ENCODE results near the gene PLA2G6.
"Not testable (repeated sequence)": the region's sequence is repeated elsewhere in the genome, so short reads cannot be mapped to it uniquely, and the experiment has no call there.

PLA2G6 gene

DNA sequence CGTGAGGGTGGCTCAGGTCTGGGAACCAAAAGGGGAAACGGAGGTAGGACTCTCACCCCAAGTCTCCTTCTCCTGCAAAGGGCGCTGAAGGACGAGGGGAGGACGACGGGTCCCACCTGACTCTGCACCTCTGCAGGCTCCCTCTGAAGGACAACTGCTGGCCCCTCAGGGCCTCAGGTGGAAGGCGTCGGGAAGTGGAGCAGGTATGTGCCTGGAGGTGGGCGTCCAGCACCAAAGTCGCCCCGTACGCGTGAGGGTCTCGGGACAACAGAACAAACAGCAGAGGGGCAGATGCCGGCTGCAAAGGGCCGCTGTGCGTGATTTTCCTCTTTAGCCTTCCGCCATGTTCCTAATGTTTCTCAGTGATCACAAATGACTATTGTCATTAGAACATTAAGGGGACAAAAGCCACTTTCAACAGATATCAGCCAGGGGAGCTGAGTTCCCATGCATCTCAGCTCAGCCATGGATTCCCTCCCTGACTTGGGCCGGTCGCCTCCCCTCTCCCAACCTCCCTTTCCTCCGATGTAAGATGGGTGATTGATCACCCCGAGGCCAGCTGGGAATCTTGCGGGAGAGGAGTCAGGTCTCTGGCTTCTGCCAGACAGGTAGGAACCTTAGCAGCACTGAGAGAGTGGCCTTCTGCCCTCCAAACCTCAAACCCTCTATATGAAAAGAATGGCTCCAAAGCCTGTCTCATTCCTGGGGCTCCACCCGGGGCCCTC is 98.5 kb downstream of the PLA2G6 start:
- DNase-seq: no peak

- no peak for DNase-seq
Observed at GRCh38 chr22:38081941-38082828, 99.4 kb downstream of the PLA2G6 start.

DNA sequence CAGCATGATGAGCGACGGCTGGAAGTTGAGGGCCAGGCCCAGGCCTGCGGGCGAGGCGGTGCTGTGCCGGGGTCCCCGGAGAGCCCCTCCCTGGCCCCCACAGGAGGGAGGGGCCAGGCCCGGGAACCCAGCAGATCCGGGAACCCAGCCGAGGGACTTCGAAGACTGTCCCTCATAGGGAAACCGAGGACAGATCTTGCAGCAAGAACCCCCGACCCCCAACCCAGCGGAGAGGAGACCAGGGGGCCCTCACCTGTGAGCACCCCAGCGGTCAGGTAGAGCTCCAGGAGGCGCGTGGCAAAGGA is 100.0 kb downstream of the PLA2G6 start:
- DNase-seq: no peak

DNA sequence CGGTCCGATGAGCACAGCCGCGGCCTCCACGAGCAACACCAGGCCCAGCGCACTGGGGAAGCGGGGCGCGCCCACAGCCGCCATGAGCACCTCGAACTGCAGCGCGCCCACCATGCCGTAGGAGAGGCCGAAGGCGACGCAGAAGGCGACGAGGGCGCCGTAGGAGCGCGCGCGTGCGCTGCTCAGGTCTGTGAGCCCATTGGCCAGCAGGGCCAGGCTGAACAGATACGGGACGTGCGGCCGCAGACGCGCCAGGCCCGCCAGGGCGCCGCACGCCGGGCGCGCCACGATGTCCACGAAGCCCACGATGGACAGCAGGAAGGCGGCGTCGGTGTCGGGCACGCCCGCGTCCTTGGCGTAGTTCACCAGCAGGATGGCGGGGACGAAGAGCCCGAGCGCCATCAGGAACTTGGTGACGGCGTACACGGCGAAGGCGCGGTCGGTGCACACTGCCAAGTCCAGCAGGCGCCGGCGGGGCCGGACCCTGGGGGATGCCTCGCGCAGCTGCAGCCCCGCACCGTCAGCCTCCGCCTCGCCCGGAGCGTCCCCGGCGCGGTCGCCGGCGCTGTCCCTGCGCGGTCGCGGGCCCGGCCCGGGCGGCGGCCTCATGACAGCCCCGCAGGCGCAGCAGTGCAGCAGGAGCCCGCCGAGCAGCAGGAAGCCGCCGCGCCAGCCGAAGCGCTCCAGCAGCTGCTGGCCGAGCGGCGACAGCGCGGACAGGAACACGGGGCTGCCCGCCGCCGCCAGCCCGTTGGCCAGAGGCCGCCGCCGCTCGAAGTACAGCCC is 100.6 kb downstream of the PLA2G6 start:
- DNase-seq: no peak

- no peak for DNase-seq
Observed at GRCh38 chr22:38080474-38080849, 101.2 kb downstream of the PLA2G6 start.

GRCh38 chr22:38079804-38080203 is 101.8 kb downstream of the PLA2G6 start:
- DNase-seq: no peak

DNA sequence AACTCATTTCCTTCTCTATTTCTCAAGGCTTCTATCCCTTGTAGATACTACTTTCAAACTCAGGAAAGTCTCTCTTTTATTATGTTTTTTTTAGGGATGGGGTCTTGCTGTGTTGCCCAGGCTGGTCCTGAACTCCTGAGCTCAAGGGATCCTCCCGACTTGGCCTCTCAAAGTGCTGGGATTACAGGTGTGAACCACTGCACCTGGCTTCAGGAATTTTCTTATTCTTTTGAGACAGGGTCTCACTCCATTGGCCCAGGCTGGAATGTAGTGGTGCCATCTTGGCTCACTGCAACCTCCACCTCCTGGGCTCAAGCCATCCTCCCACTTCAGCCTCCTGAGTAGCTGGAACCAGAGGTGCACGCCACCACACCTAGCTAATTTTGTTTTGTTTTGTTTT is 102.4 kb downstream of the PLA2G6 start:
- not testable (repeated sequence) for DNase-seq

GRCh38 chr22:38078046-38078840 is 103.4 kb downstream of the PLA2G6 start:
- DNase-seq: no peak

DNA sequence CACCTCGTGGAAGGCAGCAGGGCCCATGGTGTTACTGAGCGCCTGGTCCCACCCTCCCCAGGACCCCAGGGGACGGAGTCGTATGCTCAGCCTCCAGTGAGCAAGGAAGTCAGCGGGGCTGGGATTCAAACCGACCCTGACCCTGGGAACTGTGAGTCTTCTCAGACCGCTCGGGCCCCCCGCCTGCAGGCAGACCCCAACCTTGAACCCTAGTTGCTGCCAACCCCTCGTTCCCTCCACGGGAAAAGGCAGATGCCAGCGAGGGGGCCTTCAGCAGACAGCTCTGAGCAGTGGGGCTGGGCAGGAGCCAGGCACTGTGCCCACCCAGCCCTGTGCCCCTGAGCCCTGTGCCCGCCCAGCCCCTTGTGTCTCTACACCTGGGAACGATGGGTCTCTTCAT is 104.0 kb downstream of the PLA2G6 start:
- DNase-seq: no peak

- DNase-seq: no peak
Observed at GRCh38 chr22:38077096-38077495, 104.5 kb downstream of the PLA2G6 start.

GRCh38 chr22:38075961-38076360 is 105.7 kb downstream of the PLA2G6 start:
- no peak for DNase-seq

GRCh38 chr22:38075105-38075825 is 106.4 kb downstream of the PLA2G6 start:
- DNase-seq: no peak

DNA sequence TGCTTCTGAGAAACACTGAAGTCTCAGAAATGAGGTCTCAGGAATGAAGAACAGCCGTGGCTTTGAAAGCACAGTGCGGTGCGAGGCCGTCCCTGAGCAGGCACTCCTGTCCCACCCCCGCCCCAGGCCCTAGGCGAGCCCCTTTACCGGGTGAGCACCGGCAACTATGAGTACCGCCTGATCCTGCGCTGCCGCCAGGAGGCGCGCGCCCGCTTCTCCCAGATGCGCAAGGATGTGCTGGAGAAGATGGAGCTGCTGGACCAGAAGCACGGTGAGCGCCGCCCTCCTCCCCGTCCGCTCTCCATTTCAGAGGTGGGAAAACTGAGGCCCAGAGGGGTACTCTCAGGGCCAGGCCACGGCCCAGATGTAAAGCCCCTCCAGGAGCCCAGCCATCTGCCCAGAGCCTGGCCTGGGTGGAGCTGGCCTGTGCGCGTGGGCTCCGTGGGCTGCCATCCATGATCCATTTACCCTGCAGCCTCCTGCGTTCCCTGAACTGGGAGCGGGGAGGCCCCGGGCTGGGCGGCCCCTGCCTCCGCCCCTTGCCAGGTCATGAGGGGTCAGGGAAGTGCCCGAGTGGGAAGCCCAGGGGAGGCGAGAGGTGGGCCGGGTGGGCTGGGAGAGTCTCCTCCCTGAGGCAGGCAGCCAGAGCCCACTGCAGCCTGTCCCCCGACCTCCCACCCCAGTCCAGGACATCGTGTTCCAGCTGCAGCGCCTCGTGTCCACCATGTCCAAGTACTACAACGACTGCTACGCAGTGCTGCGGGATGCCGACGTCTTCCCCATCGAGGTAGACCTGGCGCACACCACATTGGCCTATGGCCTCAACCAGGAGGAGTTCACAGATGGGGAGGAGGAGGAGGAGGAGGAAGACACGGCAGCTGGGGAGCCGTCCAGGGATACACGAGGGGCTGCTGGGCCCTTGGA is 107.2 kb downstream of the PLA2G6 start:
- DNase-seq: no peak

DNA sequence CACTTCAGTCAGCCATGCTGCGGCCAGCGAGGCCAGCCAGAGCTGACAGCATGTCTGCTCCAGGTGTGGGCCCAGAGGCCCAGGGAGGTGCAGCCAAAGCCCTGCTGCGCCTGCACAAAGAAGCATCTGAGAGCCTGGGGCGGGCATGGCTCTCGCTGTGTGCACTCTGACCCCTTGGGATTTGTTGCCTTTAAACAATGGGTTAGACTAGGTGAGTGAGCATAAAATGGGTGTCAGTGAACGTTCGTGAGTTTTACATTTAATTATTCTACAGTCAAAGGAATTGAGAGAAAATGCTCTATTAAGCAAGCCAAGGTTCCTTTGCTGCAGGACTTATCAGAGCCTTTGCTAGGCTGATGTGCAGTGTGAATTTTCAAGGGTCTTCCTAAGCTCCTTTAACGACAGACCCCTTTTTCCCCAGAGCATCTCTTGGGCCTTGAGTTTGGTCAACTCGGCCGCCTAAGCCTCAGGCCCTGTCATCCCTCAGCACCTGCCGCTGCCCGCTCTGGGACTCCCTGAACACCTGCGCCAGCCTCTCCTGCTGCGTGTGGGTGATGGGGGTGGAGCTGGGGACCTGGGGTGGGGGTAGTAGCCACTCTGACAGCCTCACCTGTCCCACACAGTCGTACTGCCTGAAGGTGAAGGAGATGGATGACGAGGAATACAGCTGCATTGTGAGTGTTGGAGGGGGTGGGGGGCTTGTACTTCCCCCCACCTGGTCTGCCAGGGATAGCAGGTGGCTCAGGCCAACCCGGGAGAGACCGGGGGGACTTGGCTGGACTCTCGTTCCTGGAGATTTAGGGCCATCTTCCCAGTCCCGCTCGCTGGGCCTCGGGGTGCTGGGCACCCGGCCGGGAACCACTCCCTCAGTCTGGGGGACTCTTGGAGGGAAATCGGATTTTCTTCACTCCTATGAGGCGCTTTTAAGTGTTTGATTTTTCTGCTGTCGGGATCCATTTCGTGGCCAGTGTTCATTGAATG is 108.2 kb downstream of the PLA2G6 start:
- DNase-seq: no peak

DNA sequence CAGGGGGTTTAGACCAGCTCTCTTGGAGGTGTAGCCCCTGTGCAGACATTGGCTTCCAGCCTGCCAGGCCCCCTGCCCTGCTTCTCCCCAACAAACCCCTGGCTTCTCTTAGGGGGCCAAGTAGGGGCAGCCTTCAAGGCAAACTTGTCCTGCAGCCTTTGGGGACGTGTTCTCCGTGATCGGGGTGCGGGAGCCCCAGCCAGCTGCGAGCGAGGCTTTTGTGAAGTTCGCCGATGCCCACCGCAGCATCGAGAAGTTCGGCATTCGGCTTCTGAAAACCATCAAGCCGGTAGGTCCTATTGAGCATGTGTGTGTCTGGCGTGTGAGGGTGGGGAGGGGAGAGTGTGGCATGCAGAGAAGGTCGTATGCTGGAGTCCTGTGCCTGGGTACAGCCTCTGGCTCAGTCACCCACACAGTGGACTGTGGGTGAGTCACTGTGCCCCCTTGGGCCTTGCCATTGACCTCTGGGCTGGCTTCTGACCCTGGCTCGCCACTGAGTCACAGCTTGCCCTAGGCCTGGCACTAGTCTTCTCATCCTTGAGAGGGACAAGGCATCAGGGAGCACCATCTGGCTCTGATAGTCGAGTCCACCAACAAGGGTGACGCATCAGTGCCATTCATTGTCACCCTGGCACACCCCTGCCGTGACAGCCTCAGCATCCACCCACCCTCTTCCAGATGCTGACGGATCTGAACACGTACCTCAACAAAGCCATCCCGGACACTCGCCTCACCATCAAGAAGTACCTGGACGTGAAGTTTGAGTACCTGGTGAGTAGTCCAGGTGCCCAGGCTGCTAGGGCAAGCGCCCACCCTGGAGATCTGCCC is 109.1 kb downstream of the PLA2G6 start:
- DNase-seq: no peak

- DNase-seq: no peak
Observed at GRCh38 chr22:38071421-38072321, 110.0 kb downstream of the PLA2G6 start.

DNA sequence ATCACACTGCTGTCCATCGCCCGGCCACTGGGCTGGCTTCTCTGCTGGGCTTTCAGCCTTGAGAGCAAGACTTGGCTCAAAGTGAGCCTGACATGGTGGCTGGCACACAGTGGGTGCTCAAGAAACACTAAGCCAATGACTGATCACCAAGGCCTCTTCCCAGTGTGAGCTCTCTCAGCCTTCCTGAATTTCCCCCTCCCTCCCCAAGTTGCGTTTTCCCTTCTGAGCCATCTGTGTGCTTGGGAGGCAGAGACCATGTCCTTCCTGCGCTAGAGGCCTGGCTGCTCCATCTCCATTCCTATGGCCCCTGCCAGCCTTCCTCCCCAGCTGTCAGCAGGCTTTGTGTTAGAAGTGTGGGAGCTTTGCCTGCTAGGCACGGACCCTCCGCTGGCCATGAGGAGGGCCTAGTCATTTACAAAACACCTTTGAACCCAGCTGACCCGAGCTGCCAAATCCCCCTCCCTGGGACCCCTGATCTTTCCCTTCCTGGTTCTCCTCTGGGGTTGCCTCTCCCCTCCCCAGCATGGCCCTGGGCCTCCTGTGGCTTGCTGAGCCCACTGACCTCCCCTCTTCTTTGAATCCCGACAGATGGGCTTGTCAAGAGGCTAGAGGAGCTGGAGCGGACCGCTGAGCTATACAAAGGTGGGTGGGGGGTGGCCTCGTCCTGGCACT is 111.2 kb downstream of the PLA2G6 start:
- no peak for DNase-seq

Data from CD4-positive, alpha-beta T cell treated with Interleukin-4 for 1 hour (primary cell).